ENCODE data around the gene PTK7. TPM values are rescaled to one million over a fixed set of nuclear protein-coding genes. Genes with fewer than 3 reads are reported as not detected.
A peak's percentile ranks its signal among the peaks of the same experiment; 100 is the strongest.
"Not testable (repeated sequence)": the region's sequence is repeated elsewhere in the genome, so short reads cannot be mapped to it uniquely, and the experiment has no call there.

The PTK7 gene
- polyA plus RNA-seq, 1 donor, result 35.7 TPM

- Histone ChIP-seq H3K4me1 (ENCODE audit: control insufficient read depth, insufficient read depth, low read length) (peaks cover 15% of the 10 kb centered on the region), H3K9me3 (ENCODE audit: control insufficient read depth, low read depth, low read length) (no peaks in the 10 kb centered on the region), H3K27me3 (ENCODE audit: control insufficient read depth, insufficient read depth, low read length) (no peaks in the 10 kb centered on the region), H3K27ac (ENCODE audit: low read length) (no peak overlapping the region), H3K36me3 (ENCODE audit: control insufficient read depth, insufficient read depth, low read length) (peaks cover 17% of the 10 kb centered on the region), H3K4me3 (ENCODE audit: low read length) (no peak overlapping the region)
- DNase-seq, result no peak
- WGBS (ENCODE audit: insufficient coverage, low lambda C conversion rate), result no CpG with 5 or more reads among the region's 16 CpGs
Observed at GRCh38 chr6:43128926-43129325, 52.8 kb downstream of the PTK7 start.

GRCh38 chr6:43129434-43130194 lies 53.5 kb downstream of the PTK7 start:
- H3K36me3 ChIP-seq (ENCODE audit: control insufficient read depth, insufficient read depth, low read length), result peaks cover 17% of the 10 kb centered on the region
- H3K27me3 ChIP-seq (ENCODE audit: control insufficient read depth, insufficient read depth, low read length), result no peaks in the 10 kb centered on the region
- no CpG with 5 or more reads among the region's 15 CpGs for WGBS (ENCODE audit: insufficient coverage, low lambda C conversion rate)
- no peaks in the 10 kb centered on the region for H3K9me3 ChIP-seq (ENCODE audit: control insufficient read depth, low read depth, low read length)
- no peak overlapping the region for H3K27ac ChIP-seq (ENCODE audit: low read length)
- no peak for DNase-seq
- peaks cover 13% of the 10 kb centered on the region for H3K4me1 ChIP-seq (ENCODE audit: control insufficient read depth, insufficient read depth, low read length)
- no peak overlapping the region for H3K4me3 ChIP-seq (ENCODE audit: low read length)

- peaks cover 10% of the 10 kb centered on the region for H3K4me1 ChIP-seq (ENCODE audit: control insufficient read depth, insufficient read depth, low read length)
- H3K9me3 ChIP-seq (ENCODE audit: control insufficient read depth, low read depth, low read length), result no peaks in the 10 kb centered on the region
- H3K27me3 ChIP-seq (ENCODE audit: control insufficient read depth, insufficient read depth, low read length), result no peaks in the 10 kb centered on the region
- DNase-seq, result no peak
- H3K4me3 ChIP-seq (ENCODE audit: low read length), result no peak overlapping the region
- no CpG with 5 or more reads among the region's 7 CpGs for WGBS (ENCODE audit: insufficient coverage, low lambda C conversion rate)
- peaks cover 17% of the 10 kb centered on the region for H3K36me3 ChIP-seq (ENCODE audit: control insufficient read depth, insufficient read depth, low read length)
- H3K27ac ChIP-seq (ENCODE audit: low read length), result no peak overlapping the region
Observed at GRCh38 chr6:43130429-43130828, 54.3 kb downstream of the PTK7 start.

GRCh38 chr6:43131379-43131778 lies 55.3 kb downstream of the PTK7 start:
- WGBS (ENCODE audit: insufficient coverage, low lambda C conversion rate), result no CpG with 5 or more reads among the region's 5 CpGs
- H3K9me3 ChIP-seq (ENCODE audit: control insufficient read depth, low read depth, low read length); H3K27ac ChIP-seq (ENCODE audit: low read length); H3K4me3 ChIP-seq (ENCODE audit: low read length); H3K4me1 ChIP-seq (ENCODE audit: control insufficient read depth, insufficient read depth, low read length); H3K27me3 ChIP-seq (ENCODE audit: control insufficient read depth, insufficient read depth, low read length); DNase-seq: not testable (repeated sequence)
- peaks cover 17% of the 10 kb centered on the region for H3K36me3 ChIP-seq (ENCODE audit: control insufficient read depth, insufficient read depth, low read length)

- no peak overlapping the region for H3K4me3 ChIP-seq (ENCODE audit: low read length)
- H3K4me1 ChIP-seq (ENCODE audit: control insufficient read depth, insufficient read depth, low read length), result peaks cover 5% of the 10 kb centered on the region
- H3K27ac ChIP-seq (ENCODE audit: low read length), result no peak overlapping the region
- no CpG with 5 or more reads among the region's 3 CpGs for WGBS (ENCODE audit: insufficient coverage, low lambda C conversion rate)
- no peaks in the 10 kb centered on the region for H3K9me3 ChIP-seq (ENCODE audit: control insufficient read depth, low read depth, low read length)
- no peak for DNase-seq
- H3K27me3 ChIP-seq (ENCODE audit: control insufficient read depth, insufficient read depth, low read length), result no peaks in the 10 kb centered on the region
- H3K36me3 ChIP-seq (ENCODE audit: control insufficient read depth, insufficient read depth, low read length), result peaks cover 14% of the 10 kb centered on the region
Observed at GRCh38 chr6:43138267-43138666, 62.2 kb downstream of the PTK7 start.

GRCh38 chr6:43139973-43140372 lies 63.9 kb downstream of the PTK7 start:
- not testable (repeated sequence) for H3K9me3 ChIP-seq (ENCODE audit: control insufficient read depth, low read depth, low read length); DNase-seq; H3K27me3 ChIP-seq (ENCODE audit: control insufficient read depth, insufficient read depth, low read length); H3K4me3 ChIP-seq (ENCODE audit: low read length); H3K27ac ChIP-seq (ENCODE audit: low read length)
- H3K4me1 ChIP-seq (ENCODE audit: control insufficient read depth, insufficient read depth, low read length), result peaks cover 11% of the 10 kb centered on the region
- peaks cover 20% of the 10 kb centered on the region for H3K36me3 ChIP-seq (ENCODE audit: control insufficient read depth, insufficient read depth, low read length)
- no CpG with 5 or more reads among the region's 11 CpGs for WGBS (ENCODE audit: insufficient coverage, low lambda C conversion rate)

- no peak overlapping the region for H3K27ac ChIP-seq (ENCODE audit: low read length)
- 100% methylated on average over 2 of the region's 16 CpGs for WGBS (ENCODE audit: insufficient coverage, low lambda C conversion rate)
- H3K4me3 ChIP-seq (ENCODE audit: low read length), result no peak overlapping the region
- H3K4me1 ChIP-seq (ENCODE audit: control insufficient read depth, insufficient read depth, low read length), result peaks cover 15% of the 10 kb centered on the region
- peaks cover 25% of the 10 kb centered on the region for H3K36me3 ChIP-seq (ENCODE audit: control insufficient read depth, insufficient read depth, low read length)
- DNase-seq, result no peak
- no peaks in the 10 kb centered on the region for H3K9me3 ChIP-seq (ENCODE audit: control insufficient read depth, low read depth, low read length)
- H3K27me3 ChIP-seq (ENCODE audit: control insufficient read depth, insufficient read depth, low read length), result no peaks in the 10 kb centered on the region
Observed at GRCh38 chr6:43141644-43142043, 65.5 kb downstream of the PTK7 start.

GRCh38 chr6:43142101-43142500 lies 66.0 kb downstream of the PTK7 start:
- H3K27me3 ChIP-seq (ENCODE audit: control insufficient read depth, insufficient read depth, low read length), result no peaks in the 10 kb centered on the region
- no peaks in the 10 kb centered on the region for H3K9me3 ChIP-seq (ENCODE audit: control insufficient read depth, low read depth, low read length)
- DNase-seq, result no peak
- H3K4me3 ChIP-seq (ENCODE audit: low read length), result no peak overlapping the region
- no CpG with 5 or more reads among the region's 14 CpGs for WGBS (ENCODE audit: insufficient coverage, low lambda C conversion rate)
- peaks cover 29% of the 10 kb centered on the region for H3K36me3 ChIP-seq (ENCODE audit: control insufficient read depth, insufficient read depth, low read length)
- peaks cover 18% of the 10 kb centered on the region for H3K4me1 ChIP-seq (ENCODE audit: control insufficient read depth, insufficient read depth, low read length)
- H3K27ac ChIP-seq (ENCODE audit: low read length), result no peak overlapping the region

- no peaks in the 10 kb centered on the region for H3K9me3 ChIP-seq (ENCODE audit: control insufficient read depth, low read depth, low read length)
- H3K4me3 ChIP-seq (ENCODE audit: low read length), result no peak overlapping the region
- DNase-seq, result peak; percentile 89 to 91
- peak overlapping the region; percentile 27 for H3K27ac ChIP-seq (ENCODE audit: low read length)
- no CpG with 5 or more reads among the region's 25 CpGs for WGBS (ENCODE audit: insufficient coverage, low lambda C conversion rate)
- no peaks in the 10 kb centered on the region for H3K27me3 ChIP-seq (ENCODE audit: control insufficient read depth, insufficient read depth, low read length)
- peaks cover 20% of the 10 kb centered on the region for H3K4me1 ChIP-seq (ENCODE audit: control insufficient read depth, insufficient read depth, low read length)
- peaks cover 31% of the 10 kb centered on the region for H3K36me3 ChIP-seq (ENCODE audit: control insufficient read depth, insufficient read depth, low read length)
Observed at GRCh38 chr6:43143235-43144128, 67.4 kb downstream of the PTK7 start.

- peaks cover 20% of the 10 kb centered on the region for H3K4me1 ChIP-seq (ENCODE audit: control insufficient read depth, insufficient read depth, low read length)
- H3K9me3 ChIP-seq (ENCODE audit: control insufficient read depth, low read depth, low read length), result no peaks in the 10 kb centered on the region
- no CpG with 5 or more reads among the region's 6 CpGs for WGBS (ENCODE audit: insufficient coverage, low lambda C conversion rate)
- no peaks in the 10 kb centered on the region for H3K27me3 ChIP-seq (ENCODE audit: control insufficient read depth, insufficient read depth, low read length)
- peaks cover 25% of the 10 kb centered on the region for H3K36me3 ChIP-seq (ENCODE audit: control insufficient read depth, insufficient read depth, low read length)
- H3K27ac ChIP-seq (ENCODE audit: low read length), result no peak overlapping the region
- no peak overlapping the region for H3K4me3 ChIP-seq (ENCODE audit: low read length)
- DNase-seq, result no peak
Observed at GRCh38 chr6:43144879-43145278, 68.8 kb downstream of the PTK7 start.
